Measurements from ENCODE around the gene AMDHD1. TPM values are rescaled to one million over a fixed set of nuclear protein-coding genes. Genes with fewer than 3 reads are reported as not detected.

The AMDHD1 gene
- total and polyA plus RNA-seq, 10 of the 15 experiments (the other 5 are each of a cell fraction or from before 2014, with no cell fraction given) = 0.04 to 0.28 (median 0.13) TPM; not detected in 4

DNA sequence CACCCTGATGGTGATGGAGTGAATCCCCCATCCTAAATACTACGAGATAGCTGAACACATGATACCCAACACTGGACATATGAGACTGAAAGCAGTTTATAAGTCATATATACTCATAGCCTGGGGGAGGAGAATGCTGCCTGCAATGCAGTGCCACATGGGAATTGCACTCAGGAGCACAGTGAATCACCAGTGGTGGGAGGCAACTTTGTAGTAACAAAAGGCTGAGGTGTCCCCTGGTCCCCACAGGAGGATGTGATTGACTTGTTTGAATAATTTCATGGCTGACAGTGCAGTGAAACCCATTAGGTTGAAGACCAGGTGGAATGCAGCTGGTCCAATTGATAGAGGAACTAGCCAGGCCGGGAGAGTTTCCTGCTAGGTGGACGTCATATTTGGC, 20.9 kb upstream of the AMDHD1 start (continued):
- TF ChIP-seq, protein P1, sequence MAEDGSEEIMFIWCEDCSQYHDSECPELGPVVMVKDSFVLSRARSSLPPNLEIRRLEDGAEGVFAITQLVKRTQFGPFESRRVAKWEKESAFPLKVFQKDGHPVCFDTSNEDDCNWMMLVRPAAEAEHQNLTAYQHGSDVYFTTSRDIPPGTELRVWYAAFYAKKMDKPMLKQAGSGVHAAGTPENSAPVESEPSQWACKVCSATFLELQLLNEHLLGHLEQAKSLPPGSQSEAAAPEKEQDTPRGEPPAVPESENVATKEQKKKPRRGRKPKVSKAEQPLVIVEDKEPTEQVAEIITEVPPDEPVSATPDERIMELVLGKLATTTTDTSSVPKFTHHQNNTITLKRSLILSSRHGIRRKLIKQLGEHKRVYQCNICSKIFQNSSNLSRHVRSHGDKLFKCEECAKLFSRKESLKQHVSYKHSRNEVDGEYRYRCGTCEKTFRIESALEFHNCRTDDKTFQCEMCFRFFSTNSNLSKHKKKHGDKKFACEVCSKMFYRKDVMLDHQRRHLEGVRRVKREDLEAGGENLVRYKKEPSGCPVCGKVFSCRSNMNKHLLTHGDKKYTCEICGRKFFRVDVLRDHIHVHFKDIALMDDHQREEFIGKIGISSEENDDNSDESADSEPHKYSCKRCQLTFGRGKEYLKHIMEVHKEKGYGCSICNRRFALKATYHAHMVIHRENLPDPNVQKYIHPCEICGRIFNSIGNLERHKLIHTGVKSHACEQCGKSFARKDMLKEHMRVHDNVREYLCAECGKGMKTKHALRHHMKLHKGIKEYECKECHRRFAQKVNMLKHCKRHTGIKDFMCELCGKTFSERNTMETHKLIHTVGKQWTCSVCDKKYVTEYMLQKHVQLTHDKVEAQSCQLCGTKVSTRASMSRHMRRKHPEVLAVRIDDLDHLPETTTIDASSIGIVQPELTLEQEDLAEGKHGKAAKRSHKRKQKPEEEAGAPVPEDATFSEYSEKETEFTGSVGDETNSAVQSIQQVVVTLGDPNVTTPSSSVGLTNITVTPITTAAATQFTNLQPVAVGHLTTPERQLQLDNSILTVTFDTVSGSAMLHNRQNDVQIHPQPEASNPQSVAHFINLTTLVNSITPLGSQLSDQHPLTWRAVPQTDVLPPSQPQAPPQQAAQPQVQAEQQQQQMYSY (CRISPR knock-in tag; IDR thresholded peaks at IDR 0.05) = no peak
- TF ChIP-seq, protein P2, sequence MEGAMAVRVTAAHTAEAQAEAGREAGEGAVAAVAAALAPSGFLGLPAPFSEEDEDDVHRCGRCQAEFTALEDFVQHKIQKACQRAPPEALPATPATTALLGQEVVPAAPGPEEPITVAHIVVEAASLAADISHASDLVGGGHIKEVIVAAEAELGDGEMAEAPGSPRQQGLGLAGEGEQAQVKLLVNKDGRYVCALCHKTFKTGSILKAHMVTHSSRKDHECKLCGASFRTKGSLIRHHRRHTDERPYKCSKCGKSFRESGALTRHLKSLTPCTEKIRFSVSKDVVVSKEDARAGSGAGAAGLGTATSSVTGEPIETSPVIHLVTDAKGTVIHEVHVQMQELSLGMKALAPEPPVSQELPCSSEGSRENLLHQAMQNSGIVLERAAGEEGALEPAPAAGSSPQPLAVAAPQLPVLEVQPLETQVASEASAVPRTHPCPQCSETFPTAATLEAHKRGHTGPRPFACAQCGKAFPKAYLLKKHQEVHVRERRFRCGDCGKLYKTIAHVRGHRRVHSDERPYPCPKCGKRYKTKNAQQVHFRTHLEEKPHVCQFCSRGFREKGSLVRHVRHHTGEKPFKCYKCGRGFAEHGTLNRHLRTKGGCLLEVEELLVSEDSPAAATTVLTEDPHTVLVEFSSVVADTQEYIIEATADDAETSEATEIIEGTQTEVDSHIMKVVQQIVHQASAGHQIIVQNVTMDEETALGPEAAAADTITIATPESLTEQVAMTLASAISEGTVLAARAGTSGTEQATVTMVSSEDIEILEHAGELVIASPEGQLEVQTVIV (IDR thresholded peaks at IDR 0.05; ENCODE audit: borderline replicate concordance, partially characterized antibody) = no peak

DNA sequence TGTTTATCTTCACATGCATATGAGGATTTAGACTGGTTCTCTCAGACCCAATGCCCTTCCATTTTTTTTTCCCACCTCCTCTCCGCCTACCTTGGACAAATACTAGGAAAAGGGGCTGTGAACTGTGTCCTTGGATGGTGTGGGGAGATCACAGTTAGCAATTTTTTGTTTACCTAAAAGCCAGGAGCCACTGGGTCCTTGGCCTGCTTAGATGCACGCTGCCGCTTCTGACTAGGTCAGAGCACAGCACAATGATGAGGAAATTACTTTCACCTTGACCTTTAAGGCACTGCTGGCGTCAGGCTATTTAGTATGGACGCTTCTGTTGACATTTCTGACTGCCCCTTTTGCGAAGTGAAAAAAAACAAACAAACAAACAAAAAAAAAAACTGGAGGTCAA, 2.6 kb upstream of the AMDHD1 start:
- ChIA-PET CTCF (interaction anchor here (1.1 to 2.5 kb wide), 3 partner anchors 24 to 58 kb away, joined by 3 to 13 read pairs (median 5); no protein-coding TSS in a partner anchor), RAD21 (ENCODE audit: unreplicated experiment) (no interaction called here), SMC1A (ENCODE audit: uncharacterized antibody, unreplicated experiment) (interaction anchor here (0.9 to 1.8 kb wide), 4 partner anchors 10 to 81 kb away, joined by 3 to 5 read pairs (median 4); no protein-coding TSS in a partner anchor), POLR2A (no interaction called here)
- Histone ChIP-seq H3K4me1 (ENCODE audit: control insufficient read depth, insufficient read depth, low read length) (peaks cover 3% of the 10 kb centered on the region; the same call in 1 of the 2 replicates), H3K9me3 (replicated peaks; ENCODE audit: control insufficient read depth, insufficient read depth, low read length) (no peaks in the 10 kb centered on the region), H4K20me1 (ENCODE audit: control insufficient read depth, insufficient read depth) (no peaks in the 10 kb centered on the region), H3K27ac (ENCODE audit: control insufficient read depth, insufficient read depth) (no peak overlapping the region), H3K4me3 (no peak overlapping the region), H3K9ac (ENCODE audit: control insufficient read depth, insufficient read depth, low read length) (no peak overlapping the region), H3K4me2 (ENCODE audit: control insufficient read depth, insufficient read depth) (no peak overlapping the region), H3K36me3 (ENCODE audit: control insufficient read depth in 2 of 2, insufficient read depth in 2 of 2, low read length in 1 of 2) (no peaks in the 10 kb centered on the region), H3K79me2 (ENCODE audit: control insufficient read depth, insufficient read depth, low read length) (no peaks in the 10 kb centered on the region), H2AFZ (ENCODE audit: control insufficient read depth, low read depth, low read length) (no peak overlapping the region), H3K27me3 (replicated peaks in 1 of 2; ENCODE audit: control insufficient read depth in 2 of 2, insufficient read depth in 2 of 2, low read length in 1 of 2) (no peaks in the 10 kb centered on the region)
- no TSS peak for BruUV-seq (replicated peaks)
- no peak for ATAC-seq
- intact Hi-C loops (cut with micrococcal nuclease; ENCODE audit: unreplicated experiment) = no loop called here
- in situ Hi-C loops (cut with MboI) = no loop called here
- no peak for FAIRE-seq
- DNase-seq (ENCODE audit: low read depth, low spot score) = no peak
- 75% methylated on average over 6 of the region's 6 CpGs for WGBS (ENCODE audit: insufficient coverage, insufficient replicate concordance, low lambda C conversion rate, missing lambda C conversion rate)
- TF ChIP-seq ASH2L (IDR thresholded peaks at IDR 0.05; ENCODE audit: borderline replicate concordance, low read depth) (no peak), STAT3 (IDR thresholded peaks at IDR 0.05; ENCODE audit: low read depth, low read length) (no peak), NBN (IDR thresholded peaks at IDR 0.05) (no peak), ZZZ3 (IDR thresholded peaks at IDR 0.05; ENCODE audit: control insufficient read depth, insufficient read length, low read depth) (no peak), GATAD2B (conservative IDR thresholded peaks at IDR 0.05; ENCODE audit: low read depth) (no peak), CBX3 (IDR thresholded peaks at IDR 0.05; ENCODE audit: borderline replicate concordance, low read depth) (no peak), CREB1 (IDR thresholded peaks at IDR 0.05; ENCODE audit: low read depth) (no peak)
- TF ChIP-seq, protein P2 (IDR thresholded peaks at IDR 0.05; ENCODE audit: borderline replicate concordance, partially characterized antibody) = no peak
- TF ChIP-seq, protein P3, sequence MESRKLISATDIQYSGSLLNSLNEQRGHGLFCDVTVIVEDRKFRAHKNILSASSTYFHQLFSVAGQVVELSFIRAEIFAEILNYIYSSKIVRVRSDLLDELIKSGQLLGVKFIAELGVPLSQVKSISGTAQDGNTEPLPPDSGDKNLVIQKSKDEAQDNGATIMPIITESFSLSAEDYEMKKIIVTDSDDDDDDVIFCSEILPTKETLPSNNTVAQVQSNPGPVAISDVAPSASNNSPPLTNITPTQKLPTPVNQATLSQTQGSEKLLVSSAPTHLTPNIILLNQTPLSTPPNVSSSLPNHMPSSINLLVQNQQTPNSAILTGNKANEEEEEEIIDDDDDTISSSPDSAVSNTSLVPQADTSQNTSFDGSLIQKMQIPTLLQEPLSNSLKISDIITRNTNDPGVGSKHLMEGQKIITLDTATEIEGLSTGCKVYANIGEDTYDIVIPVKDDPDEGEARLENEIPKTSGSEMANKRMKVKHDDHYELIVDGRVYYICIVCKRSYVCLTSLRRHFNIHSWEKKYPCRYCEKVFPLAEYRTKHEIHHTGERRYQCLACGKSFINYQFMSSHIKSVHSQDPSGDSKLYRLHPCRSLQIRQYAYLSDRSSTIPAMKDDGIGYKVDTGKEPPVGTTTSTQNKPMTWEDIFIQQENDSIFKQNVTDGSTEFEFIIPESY (IDR thresholded peaks at IDR 0.05) = no peak

Measured in GM12878 (cell line).